H1 (cell line): ENCODE measurements around the gene HM13. TPM values are rescaled to one million over a fixed set of nuclear protein-coding genes. Genes with fewer than 3 reads are reported as not detected.
A peak's percentile ranks its signal among the peaks of the same experiment; 100 is the strongest.

Experiments used
- CTCF ChIA-PET: fragments of 300-600 bp; sonication (Branson Sonifier 250); formaldehyde crosslinking; loops from one replicate; lab custom pipeline; 2021; ENCODE audit not compliant: partially characterized antibody; lab: Charles Lee
- POLR2A ChIA-PET: fragments of 300-600 bp; sonication (Branson Sonifier 250); formaldehyde crosslinking; loops from one replicate; lab custom pipeline; 2021; ENCODE audit warnings: inconsistent platforms; ENCODE audit not compliant: partially characterized antibody; lab: Charles Lee
- DNase-seq, 2 experiments: peaks; one replicate each; pipeline versions ENCODE4 v3.0.0 to v3.0.0-alpha.2; 2010 to 2022; ENCODE audit warnings: low spot score in 2 of 2, low read depth in 1 of 2, mixed read lengths in 1 of 2
- FAIRE-seq: peaks from 2 replicates; lab custom pipeline; 2011; peaks lifted over from hg19 to GRCh38; lab: Jason Lieb, UNC
- H2AFZ ChIP-seq: 2 replicates; pipeline ENCODE4 v1.8.1; 2012; ENCODE audit warnings: low read length, inconsistent platforms
- H2AK5ac ChIP-seq: 2 replicates; pipeline ENCODE4 v1.6.1; 2013; ENCODE audit warnings: low read depth, low read length
- H2BK120ac ChIP-seq: replicated peaks from 2 replicates; pipeline ENCODE3; 2013; ENCODE audit warnings: low read depth, low read length, inconsistent platforms
- H2BK12ac ChIP-seq: 2 replicates; pipeline ENCODE4 v1.6.1; 2013; ENCODE audit warnings: low read depth, low read length
- H2BK15ac ChIP-seq: 2 replicates; pipeline ENCODE4 v1.6.1; 2013; ENCODE audit warnings: low read length
- H2BK20ac ChIP-seq: 2 replicates; pipeline ENCODE4 v1.6.1; 2013; ENCODE audit warnings: low read length
- H2BK5ac ChIP-seq: 2 replicates; pipeline ENCODE4 v1.6.1; 2013; ENCODE audit warnings: low read depth, low read length
- H3K14ac ChIP-seq: 2 replicates; pipeline ENCODE4 v1.6.1; 2013; ENCODE audit warnings: inconsistent platforms; ENCODE audit not compliant: insufficient read length
- H3K18ac ChIP-seq: 2 replicates; pipeline ENCODE4 v1.6.1; 2013; ENCODE audit warnings: low read length; ENCODE audit errors: extremely low read depth
- H3K23ac ChIP-seq: 2 replicates; pipeline ENCODE4 v1.6.1; 2013; ENCODE audit warnings: inconsistent platforms; ENCODE audit not compliant: insufficient read length
- H3K23me2 ChIP-seq: 2 replicates; pipeline ENCODE4 v1.6.1; 2013; ENCODE audit warnings: low read depth, low read length
- H3K27ac ChIP-seq: 2 replicates; pipeline ENCODE4 v1.6.1; 2011; ENCODE audit warnings: low read depth, low read length, inconsistent platforms
- H3K27me3 ChIP-seq, 4 experiments: replicated peaks in 1 of 4; 1 replicate in 1 of 4; 2 replicates in 3 of 4; pipeline versions ENCODE4 v1.6.1 to v1.8.1; 2011 to 2013; ENCODE audit warnings: low read length in 3 of 4, mild to moderate bottlenecking in 3 of 4, inconsistent platforms in 2 of 4, mixed read lengths in 2 of 4, moderate library complexity in 1 of 4; ENCODE audit not compliant: control insufficient read depth in 3 of 4, insufficient read depth in 3 of 4; ENCODE audit errors: extremely low read depth in 1 of 4
- H3K36me3 ChIP-seq, 4 experiments: 2 replicates each; pipeline versions ENCODE4 v1.6.1 to v1.8.1; 2011 to 2013; ENCODE audit warnings: mild to moderate bottlenecking in 4 of 4, low read length in 3 of 4, moderate library complexity in 2 of 4, control low read depth in 1 of 4, inconsistent platforms in 1 of 4; ENCODE audit not compliant: insufficient read depth in 4 of 4, control insufficient read depth in 2 of 4
- H3K4ac ChIP-seq: replicated peaks from 2 replicates; pipeline ENCODE3; 2013; ENCODE audit warnings: low read length, low read depth, mixed read lengths, inconsistent platforms; ENCODE audit not compliant: insufficient read length
- H3K4me1 ChIP-seq, 4 experiments: replicated peaks in 1 of 4; 1 replicate in 1 of 4; 2 replicates in 3 of 4; pipeline versions ENCODE4 v1.6.1 to v1.8.1; 2011 to 2013; ENCODE audit warnings: low read length in 3 of 4, inconsistent platforms in 2 of 4, mixed read lengths in 1 of 4; ENCODE audit not compliant: insufficient read depth in 4 of 4, control insufficient read depth in 3 of 4
- H3K4me2 ChIP-seq, 2 experiments: 2 replicates each; pipeline versions ENCODE4 v1.6.1 to v1.8.1; 2011 to 2013; ENCODE audit warnings: low read depth in 2 of 2, low read length in 2 of 2, control low read depth in 1 of 2, inconsistent platforms in 1 of 2, mild to moderate bottlenecking in 1 of 2; ENCODE audit not compliant: insufficient read depth in 1 of 2
- H3K4me3 ChIP-seq, 4 experiments: fragments of 200-600, 300-600 bp in 1 of 4; sonication (generic), shearing (Covaris generic), sonication (Bioruptor Twin) in 1 of 4; 2 replicates each; pipeline versions ENCODE4 v1.5.1 to v1.8.1; 2011 to 2016; ENCODE audit warnings: low read length in 4 of 4, low read depth in 3 of 4, control low read depth in 2 of 4, inconsistent platforms in 2 of 4, mild to moderate bottlenecking in 2 of 4, mixed read lengths in 1 of 4, moderate library complexity in 1 of 4; ENCODE audit not compliant: insufficient read depth in 2 of 4; ENCODE audit errors: extremely low read depth in 1 of 4
- H3K56ac ChIP-seq: replicated peaks from 2 replicates; pipeline ENCODE3; 2013; ENCODE audit warnings: low read depth, mild to moderate bottlenecking, mixed read lengths, low read length, inconsistent platforms; ENCODE audit not compliant: insufficient read length
- H3K79me1 ChIP-seq: 2 replicates; pipeline ENCODE4 v1.6.1; 2013; ENCODE audit warnings: low read depth, low read length, control low read depth
- H3K79me2 ChIP-seq, 2 experiments: 2 replicates each; pipeline versions ENCODE4 v1.6.1 to v1.8.1; 2012 to 2013; ENCODE audit warnings: low read length in 2 of 2, mild to moderate bottlenecking in 2 of 2, inconsistent platforms in 1 of 2; ENCODE audit not compliant: insufficient read depth in 2 of 2, control insufficient read depth in 1 of 2
- H3K9ac ChIP-seq, 4 experiments: replicated peaks in 1 of 4; 1 replicate in 1 of 4; 2 replicates in 3 of 4; pipeline versions ENCODE4 v1.6.1 to v1.8.1; 2011 to 2013; ENCODE audit warnings: low read depth in 3 of 4, low read length in 3 of 4, control low read depth in 2 of 4, mild to moderate bottlenecking in 2 of 4, moderate library complexity in 2 of 4, inconsistent platforms in 1 of 4; ENCODE audit errors: extremely low read depth in 1 of 4
- H3K9me3 ChIP-seq, 2 experiments: 2 replicates each; pipeline versions ENCODE4 v1.6.1 to v1.8.1; 2012 to 2013; ENCODE audit warnings: mild to moderate bottlenecking in 2 of 2, moderate library complexity in 2 of 2, control low read depth in 1 of 2, inconsistent platforms in 1 of 2, low read depth in 1 of 2, low read length in 1 of 2, mixed read lengths in 1 of 2; ENCODE audit not compliant: insufficient read depth in 2 of 2
- H4K20me1 ChIP-seq, 2 experiments: replicated peaks in 1 of 2; 2 replicates each; pipeline versions ENCODE3 to v1.8.1; 2011 to 2013; ENCODE audit warnings: inconsistent platforms in 2 of 2, low read length in 2 of 2, mild to moderate bottlenecking in 1 of 2; ENCODE audit not compliant: insufficient read depth in 2 of 2, control insufficient read depth in 1 of 2
- H4K5ac ChIP-seq: 2 replicates; pipeline ENCODE4 v1.6.1; 2013; ENCODE audit warnings: low read length, low read depth, mixed read lengths, inconsistent platforms; ENCODE audit not compliant: insufficient read length
- H4K8ac ChIP-seq: 2 replicates; pipeline ENCODE4 v1.8.0; 2013; ENCODE audit warnings: mild to moderate bottlenecking, moderate library complexity, low read length, inconsistent platforms; ENCODE audit not compliant: insufficient read depth; ENCODE audit errors: extremely low read depth
- H4K91ac ChIP-seq: replicated peaks from 2 replicates; pipeline ENCODE3; 2013; ENCODE audit warnings: low read length, mixed read lengths, inconsistent platforms; ENCODE audit not compliant: insufficient read length
- CHD1 ChIP-seq: IDR thresholded peaks from 2 replicates; pipeline ENCODE4 v1.6.1; 2012; ENCODE audit warnings: low read depth, low read length, improper control_type of control experiment
- CREB1 ChIP-seq: IDR thresholded peaks from 2 replicates; pipeline ENCODE4 v1.6.1; 2012; ENCODE audit warnings: inconsistent platforms
- EZH2 ChIP-seq: fragments of 200-600 bp; sonication (generic); IDR thresholded peaks from 2 replicates; pipeline ENCODE4 v1.7.1; 2012; ENCODE audit warnings: low read depth, mild to moderate bottlenecking, moderate library complexity, low read length, inconsistent platforms; ENCODE audit not compliant: severe bottlenecking
- KDM1A ChIP-seq: fragments of 200-600, 300-600 bp; sonication (generic); IDR thresholded peaks from 2 replicates; pipeline ENCODE4 v1.7.1; 2016; ENCODE audit warnings: mild to moderate bottlenecking, low read length, borderline replicate concordance
- MAFK ChIP-seq: IDR thresholded peaks from 2 replicates; pipeline ENCODE4 v1.6.1; 2012; ENCODE audit warnings: low read depth, mild to moderate bottlenecking, improper control_type of control experiment, low read length
- POLR2AphosphoS5 ChIP-seq: IDR thresholded peaks from 2 replicates; pipeline ENCODE4 v1.6.1; 2011; ENCODE audit warnings: low read depth, low read length
- POU5F1 ChIP-seq: IDR thresholded peaks from 2 replicates; pipeline ENCODE4 v1.6.1; 2011; ENCODE audit warnings: low read depth, mild to moderate bottlenecking, low read length, moderate library complexity
- RFX5 ChIP-seq: IDR thresholded peaks from 2 replicates; pipeline ENCODE4 v1.6.1; 2011; ENCODE audit warnings: low read depth, low read length, improper control_type of control experiment, borderline replicate concordance
- SAP30 ChIP-seq: fragments of 300-600 bp; sonication (generic); IDR thresholded peaks from 2 replicates; pipeline ENCODE4 v1.7.1; 2012; ENCODE audit warnings: low read length, moderate library complexity, mild to moderate bottlenecking, inconsistent platforms; ENCODE audit not compliant: insufficient read depth, insufficient replicate concordance
- SIX5 ChIP-seq: IDR thresholded peaks from 2 replicates; pipeline ENCODE4 v1.6.1; 2011; ENCODE audit warnings: mild to moderate bottlenecking, low read depth, low read length
- SP1 ChIP-seq: IDR thresholded peaks from 2 replicates; pipeline ENCODE4 v1.6.1; 2011; ENCODE audit warnings: low read depth, low read length
- SUZ12 ChIP-seq: fragments of 200-600 bp; sonication (generic); IDR thresholded peaks from 2 replicates; pipeline ENCODE4 v1.6.1; 2012; ENCODE audit warnings: mild to moderate bottlenecking, inconsistent platforms, low read length, moderate library complexity, mixed read lengths
- TAF7 ChIP-seq: optimal IDR thresholded peaks from 2 replicates; pipeline ENCODE3; 2011; ENCODE audit warnings: low read depth, mild to moderate bottlenecking, inconsistent platforms, low read length, moderate library complexity, borderline replicate concordance
- ZNF274 ChIP-seq: IDR thresholded peaks from 2 replicates; pipeline ENCODE4 v1.7.0; 2012; ENCODE audit warnings: low read length, borderline replicate concordance; ENCODE audit errors: extremely low read depth
- whole genome bisulfite sequencing, 2 experiments: shearing (Covaris generic) in 1 of 2; methylation state at CpG; one replicate each; pipeline versions ENCODE4 v1.1.6 to v1.1.7; 2013 to 2015; ENCODE audit warnings: low lambda C conversion rate in 2 of 2, mixed read lengths in 2 of 2, inconsistent platforms in 1 of 2, low coverage in 1 of 2, missing lambda C conversion rate in 1 of 2; ENCODE audit not compliant: insufficient replicate concordance in 2 of 2, insufficient coverage in 1 of 2, insufficient read length in 1 of 2; ENCODE audit errors: extremely low coverage in 1 of 2, missing lambda C conversion rate in 1 of 2; 5-methylcytosine and 5-hydroxymethylcytosine counted together
- polyA plus RNA-seq, 7 experiments: library from polyadenylated mRNA; depleted of rRNA in 3 of 7; stranded (reverse) in 5 of 7; unstranded in 2 of 7; fragments of >200 nt in 5 of 7; fragments of 200-250 nt in 2 of 7; gene quantifications; 1 replicate in 5 of 7; 2 replicates in 1 of 7; 4 replicates in 1 of 7; pipeline versions ENCODE4 v1.2.1 to v1.2.3, GENCODE V29; 2011 to 2013; ENCODE audit warnings: missing spikeins in 2 of 7, mixed read lengths in 2 of 7
- total RNA-seq: library from RNA; stranded (reverse); fragmentation: NEBNext Ultra II Directional; extraction: Animal tissue kit (Norgen Biotek cat#: 25700); gene quantifications from 2 replicates; pipeline ENCODE4 v1.2.1, GENCODE V29; 2021

HM13 gene
- total and polyA plus RNA-seq, 2 of the 8 experiments (the other 6 are each of a cell fraction or from before 2014, with no cell fraction given): 118 to 183 TPM

- Histone ChIP-seq H3K79me1 (no peaks in the 10 kb centered on the region), H3K14ac (no peak overlapping the region), H3K23me2 (no peaks in the 10 kb centered on the region), H2BK15ac (peak overlapping the region; percentile 100), H2AK5ac (peak overlapping the region; percentile 100), H2AFZ (no peak overlapping the region), H4K8ac (no peak overlapping the region), H2BK5ac (peak overlapping the region; percentile 100), H3K4me2 (peak overlapping the region in 1 of 2 experiments; percentile 32; a peak in 1 of 4 replicates), H3K27me3 (peaks cover 0 to under 1% (median 0%) of the 10 kb centered on the region in 4 experiments; a peak in 2 of 7 replicates), H3K27ac (no peak overlapping the region), H3K36me3 (no peaks in the 10 kb centered on the region), H3K79me2 (no peaks in the 10 kb centered on the region), H3K4ac (peak overlapping the region; percentile 96), H2BK120ac (peak overlapping the region; percentile 98), H4K20me1 (no peaks in the 10 kb centered on the region), H3K9ac (no peak overlapping the region), H3K18ac (peak overlapping the region; percentile 96), H3K23ac (no peak overlapping the region), H3K9me3 (no peaks in the 10 kb centered on the region), H3K4me3 (no peak overlapping the region), H2BK12ac (peak overlapping the region; percentile 100), H4K91ac (peak overlapping the region; percentile 81), H3K56ac (no peak overlapping the region), H4K5ac (peak overlapping the region; percentile 31), H2BK20ac (peak overlapping the region; percentile 100), H3K4me1 (peaks cover 23 to 33% (median 25%) of the 10 kb centered on the region in 4 experiments)
- FAIRE-seq (no peak), DNase-seq (no peak)
- ChIA-PET POLR2A (interaction anchor here (2.1 to 26.1 kb wide), 6 partner anchors 9 to 25 kb away, joined by 8 to 1033 read pairs (median 66); partner anchors contain the start of gene ID1), CTCF (interaction anchor here (0.9 to 32.8 kb wide), 10 partner anchors 9 to 130 kb away, joined by 3 to 1559 read pairs (median 22); partner anchors contain the start of gene ID1)
- WGBS, 2 experiments: 95% methylated on average over 12 of the region's 13 CpGs; no CpG with 5 or more reads in 1 of the 2 experiments
- TF ChIP-seq SP1: no peak
- no peak for TF ChIP-seq CHD1
- no peak for TF ChIP-seq KDM1A
- no peak for TF ChIP-seq POU5F1
- TF ChIP-seq SAP30: no peak
- no peak for TF ChIP-seq MAFK
- TF ChIP-seq TAF7: no peak
- TF ChIP-seq RFX5: no peak
- no peak for TF ChIP-seq CREB1
- no peak for TF ChIP-seq SIX5
- no peak for TF ChIP-seq POLR2AphosphoS5
- TF ChIP-seq EZH2: no peak
- TF ChIP-seq ZNF274: no peak
- TF ChIP-seq SUZ12: no peak
These were observed 79.8 kb downstream of the HM13 start for GRCh38 chr20:31594002-31594557.
